SU-DHL-6 (cell line): ENCODE results near the gene POGLUT2.
A peak's percentile ranks its signal among the peaks of the same experiment; 100 is the strongest.

Experiments
- H2AFZ ChIP-seq: fragments of 200-600 bp; sonication (generic); 2 replicates; pipeline ENCODE4 v1.6.1; 2014; ENCODE audit warnings: low read depth, mild to moderate bottlenecking, moderate library complexity, mixed read lengths, antibody characterized with exemption, low read length; ENCODE audit not compliant: severe bottlenecking
- H3F3A ChIP-seq: fragments of 200-600 bp; shearing (Covaris generic); 2 replicates; pipeline ENCODE4 v1.6.0; 2016; ENCODE audit warnings: antibody characterized with exemption, mild to moderate bottlenecking; ENCODE audit not compliant: insufficient read depth
- H3K27ac ChIP-seq: fragments of 200-600 bp; sonication (generic); 2 replicates; pipeline ENCODE4 v1.5.1; 2016; ENCODE audit warnings: low read depth, mild to moderate bottlenecking, low read length, moderate library complexity, mixed read lengths
- H3K27me3 ChIP-seq: fragments of 200-600 bp; sonication (generic), shearing (Covaris generic); 2 replicates; pipeline ENCODE4 v1.6.0; 2014; ENCODE audit warnings: mild to moderate bottlenecking, low read length
- H3K36me3 ChIP-seq: fragments of 200-600 bp; sonication (generic); 2 replicates; pipeline ENCODE4 v1.6.1; 2014; ENCODE audit warnings: mild to moderate bottlenecking, low read length, mixed read lengths
- H3K4me2 ChIP-seq: fragments of 300-600, 200-600 bp; shearing (Covaris generic), sonication (generic); 2 replicates; pipeline ENCODE4 v1.6.0; 2014; ENCODE audit warnings: low read length, low read depth, mild to moderate bottlenecking; ENCODE audit not compliant: poor library complexity, severe bottlenecking
- H3K4me3 ChIP-seq: fragments of 200-600 bp; sonication (generic); 2 replicates; pipeline ENCODE4 v1.5.1; 2014; ENCODE audit warnings: antibody characterized with exemption, low read length, mild to moderate bottlenecking, mixed read lengths; ENCODE audit not compliant: insufficient read depth, poor library complexity, severe bottlenecking
- H3K79me2 ChIP-seq: fragments of 200-600 bp; sonication (generic); 2 replicates; pipeline ENCODE4 v1.6.1; 2014; ENCODE audit warnings: mild to moderate bottlenecking, low read length, moderate library complexity; ENCODE audit not compliant: insufficient read depth
- H3K9ac ChIP-seq: fragments of 200-600 bp; sonication (generic); 2 replicates; pipeline ENCODE4 v1.7.0; 2014; ENCODE audit warnings: mild to moderate bottlenecking, low read length
- H3K9me2 ChIP-seq: fragments of 200-600 bp; sonication (generic); replicated peaks from 2 replicates; pipeline ENCODE4 v1.6.1; 2014; ENCODE audit warnings: low read length; ENCODE audit not compliant: insufficient read depth
- H3K9me3 ChIP-seq: fragments of 200-600 bp; sonication (generic); 2 replicates; pipeline ENCODE4 v1.6.1; 2014; ENCODE audit warnings: low read length, mixed read lengths; ENCODE audit not compliant: insufficient read depth
- H4K20me1 ChIP-seq: fragments of 200-600 bp; sonication (generic); 2 replicates; pipeline ENCODE4 v1.6.1; 2014; ENCODE audit warnings: low read depth, mild to moderate bottlenecking, antibody characterized with exemption, low read length, moderate library complexity, mixed read lengths
- CTCF ChIP-seq: fragments of 200-600 bp; sonication (generic); IDR thresholded peaks from one replicate; pipeline ENCODE4 v1.5.1; 2017; ENCODE audit warnings: antibody characterized with exemption, mild to moderate bottlenecking, low read length, moderate library complexity; ENCODE audit not compliant: insufficient read depth, poor library complexity, severe bottlenecking
- EZH2phosphoT487 ChIP-seq: fragments of 200-600 bp; sonication (generic), shearing (Covaris generic); conservative IDR thresholded peaks from 2 replicates; pipeline ENCODE4 v1.6.1; 2018; ENCODE audit warnings: mild to moderate bottlenecking, antibody characterized with exemption, low read length, moderate library complexity, mixed read lengths

The POGLUT2 gene

GRCh38 chr13:102845630-102846260 is 47.0 kb upstream of the POGLUT2 start, which contains the start of gene ERCC5:
ERCC5 (plus strand) TSS chr13:102846032; CDS start chr13:102846267, 235 bp downstream.
- no peak for TF ChIP-seq EZH2phosphoT487
- TF ChIP-seq CTCF, result no peak
- no peaks in the 10 kb centered on the region for H3K36me3 ChIP-seq
- 0 out of 2 replicates have a peak, but pooled peaks cover 8% of the 10 kb centered on the region for H4K20me1 ChIP-seq
- peak within 1 kb of the TSS; percentile 96 for H3K27ac ChIP-seq
- no peaks in the 10 kb centered on the region for H3K9me3 ChIP-seq
- H3K4me2 ChIP-seq, result peak within 1 kb of the TSS; percentile 92
- peaks cover 51% of the 10 kb centered on the region for H3K79me2 ChIP-seq
- peaks cover 13% of the 10 kb centered on the region for H3F3A ChIP-seq
- H3K9me2 ChIP-seq, result no peaks in the 10 kb centered on the region
- H3K9ac ChIP-seq, result peak within 1 kb of the TSS; percentile 93
- peak within 1 kb of the TSS; percentile 58 for H2AFZ ChIP-seq
- peak within 1 kb of the TSS; percentile 98 for H3K4me3 ChIP-seq
- H3K27me3 ChIP-seq, result no peaks in the 10 kb centered on the region

GRCh38 chr13:102845289-102845629 is 46.5 kb upstream of the POGLUT2 start:
- Histone ChIP-seq H3K27me3 (no peaks in the 10 kb centered on the region), H3K9me2 (no peaks in the 10 kb centered on the region), H2AFZ (peak overlapping the region; percentile 58), H3K9me3 (no peaks in the 10 kb centered on the region), H3K79me2 (peaks cover 47% of the 10 kb centered on the region), H3K4me3 (peak overlapping the region; percentile 98), H3K9ac (peak overlapping the region; percentile 93), H3F3A (peaks cover 13% of the 10 kb centered on the region), H3K36me3 (no peaks in the 10 kb centered on the region), H3K27ac (peak overlapping the region; percentile 96), H3K4me2 (peak overlapping the region; percentile 92), H4K20me1 (0 out of 2 replicates have a peak, but pooled peaks cover 8% of the 10 kb centered on the region)
- no peak for TF ChIP-seq CTCF
- no peak for TF ChIP-seq EZH2phosphoT487

GRCh38 chr13:102839462-102839861 is 40.7 kb upstream of the POGLUT2 start:
- no peak overlapping the region for H3K4me2 ChIP-seq
- H3K9me2 ChIP-seq, result no peaks in the 10 kb centered on the region
- H3K79me2 ChIP-seq, result 0 out of 2 replicates have a peak, but pooled peaks cover under 1% of the 10 kb centered on the region
- H3K27me3 ChIP-seq, result no peaks in the 10 kb centered on the region
- no peaks in the 10 kb centered on the region for H4K20me1 ChIP-seq
- no peak overlapping the region for H3K27ac ChIP-seq
- H3K9me3 ChIP-seq, result no peaks in the 10 kb centered on the region
- H2AFZ ChIP-seq, result no peak overlapping the region
- H3K9ac ChIP-seq, result no peak overlapping the region
- no peak overlapping the region for H3K4me3 ChIP-seq
- no peaks in the 10 kb centered on the region for H3K36me3 ChIP-seq
- TF ChIP-seq EZH2phosphoT487 (no peak), CTCF (no peak)
- no peaks in the 10 kb centered on the region for H3F3A ChIP-seq
